Erythroblast (primary cell): ENCODE measurements around the gene MED31.

ENCODE experiments used
- GATA1 ChIP-seq: IDR thresholded peaks from 2 replicates; pipeline ENCODE4 v1.6.1; 2011; ENCODE audit warnings: low read depth, mild to moderate bottlenecking, control low read depth, low read length, moderate library complexity
- POLR2A ChIP-seq: IDR thresholded peaks from 2 replicates; pipeline ENCODE4 v1.6.1; 2011; ENCODE audit warnings: mild to moderate bottlenecking, low read length

DNA sequence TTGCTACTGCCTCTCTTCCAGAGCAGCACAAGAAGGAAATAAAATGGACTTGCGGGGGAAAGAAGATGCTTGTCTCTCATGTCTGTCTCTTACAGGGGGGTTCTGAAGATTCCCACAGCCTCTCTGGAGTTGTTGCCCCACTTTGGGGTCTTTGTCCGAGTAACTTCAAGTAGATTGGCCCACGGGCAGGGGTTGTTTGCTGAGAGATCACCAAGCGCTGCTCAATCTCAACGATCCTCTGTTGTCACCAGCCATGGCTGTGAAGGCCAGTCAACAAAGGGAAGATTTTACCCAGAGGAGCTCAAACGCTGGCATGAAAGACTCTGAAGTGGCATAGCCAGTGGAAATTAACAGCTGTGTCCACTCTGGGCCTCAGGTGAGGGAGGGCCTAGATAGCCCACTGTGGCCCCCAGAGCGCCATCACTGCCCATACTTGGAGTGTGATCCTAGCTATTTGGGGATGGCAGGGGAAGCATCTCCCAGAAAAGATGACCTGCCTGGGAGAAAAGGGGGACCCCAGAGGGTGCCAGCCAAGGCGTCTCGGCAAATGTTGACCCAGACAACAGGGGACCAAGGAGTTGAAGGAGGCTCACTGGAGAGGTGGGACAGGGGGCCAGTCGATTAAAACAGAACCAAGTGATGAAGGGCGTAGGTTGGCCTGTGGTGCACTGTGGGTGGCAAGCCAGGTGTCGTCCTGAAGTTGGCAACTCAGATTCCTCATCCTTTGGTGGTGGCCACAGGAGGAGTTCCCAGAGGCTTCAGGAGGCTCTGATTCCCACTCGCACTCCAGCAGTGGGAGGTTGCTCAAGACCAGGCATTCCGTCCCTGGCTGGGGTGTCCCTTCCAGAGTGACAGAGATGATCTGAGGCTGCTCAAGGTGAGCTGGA is 33.7 kb upstream of the MED31 start:
- TF ChIP-seq POLR2A (no peak), GATA1 (no peak)
